ENCODE data around the gene PNPLA3.

Gene PNPLA3

DNA sequence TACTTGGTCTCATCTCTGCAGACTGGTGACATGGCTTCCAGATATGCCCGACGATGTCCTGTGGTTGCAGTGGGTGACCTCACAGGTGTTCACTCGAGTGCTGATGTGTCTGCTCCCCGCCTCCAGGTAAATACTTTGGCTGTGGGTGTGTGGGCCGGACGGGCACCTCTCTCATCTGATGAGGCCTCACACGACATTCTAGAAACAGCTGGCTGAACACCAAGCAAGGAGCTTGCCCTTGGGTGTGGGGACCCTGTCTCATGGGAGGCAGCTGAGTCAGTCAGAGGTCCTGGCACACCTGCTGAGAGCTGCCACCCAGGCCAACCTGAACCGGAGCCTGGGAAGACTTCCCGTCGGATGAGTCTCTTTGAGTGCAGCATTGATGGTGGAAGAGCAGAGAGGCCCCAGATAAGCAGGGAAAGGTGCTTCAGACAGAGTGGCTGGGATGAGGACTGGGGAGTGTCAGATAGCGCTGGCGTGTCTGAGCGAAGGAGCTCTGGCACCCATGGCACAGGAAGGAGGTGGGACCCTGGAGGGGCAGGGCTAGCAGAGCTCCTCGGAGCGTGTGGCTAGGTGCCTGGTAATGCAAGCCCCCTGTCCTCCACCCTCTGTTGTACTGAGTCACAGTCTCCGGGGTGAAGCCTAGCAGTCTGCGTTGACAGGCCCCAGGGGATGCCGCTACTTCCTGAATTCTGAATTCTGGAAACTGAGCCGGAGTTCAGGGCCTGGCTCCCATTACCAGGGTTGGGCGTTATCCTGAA is 21.2 kb downstream of the PNPLA3 start:
- Histone ChIP-seq H3K79me2 (ENCODE audit: insufficient read depth, low read depth) (no peaks in the 10 kb centered on the region), H3K9ac (no peak overlapping the region), H3K27ac (no peak overlapping the region), H3K4me2 (no peak overlapping the region), H2AFZ (ENCODE audit: low read depth) (no peak overlapping the region), H3K36me3 (ENCODE audit: insufficient read depth) (no peaks in the 10 kb centered on the region), H3K4me1 (ENCODE audit: low read depth, poor library complexity, severe bottlenecking) (no peaks in the 10 kb centered on the region), H4K20me1 (ENCODE audit: insufficient read depth) (no peaks in the 10 kb centered on the region), H3K4me3 (IDR thresholded peaks at IDR 0.05; ENCODE audit: insufficient read depth, low read depth, low read length) (no peak overlapping the region), H3K27me3 (ENCODE audit: insufficient read depth, low read depth) (peaks cover 17% of the 10 kb centered on the region; the same call in 1 of the 2 replicates)
- TF ChIP-seq, protein P1, sequence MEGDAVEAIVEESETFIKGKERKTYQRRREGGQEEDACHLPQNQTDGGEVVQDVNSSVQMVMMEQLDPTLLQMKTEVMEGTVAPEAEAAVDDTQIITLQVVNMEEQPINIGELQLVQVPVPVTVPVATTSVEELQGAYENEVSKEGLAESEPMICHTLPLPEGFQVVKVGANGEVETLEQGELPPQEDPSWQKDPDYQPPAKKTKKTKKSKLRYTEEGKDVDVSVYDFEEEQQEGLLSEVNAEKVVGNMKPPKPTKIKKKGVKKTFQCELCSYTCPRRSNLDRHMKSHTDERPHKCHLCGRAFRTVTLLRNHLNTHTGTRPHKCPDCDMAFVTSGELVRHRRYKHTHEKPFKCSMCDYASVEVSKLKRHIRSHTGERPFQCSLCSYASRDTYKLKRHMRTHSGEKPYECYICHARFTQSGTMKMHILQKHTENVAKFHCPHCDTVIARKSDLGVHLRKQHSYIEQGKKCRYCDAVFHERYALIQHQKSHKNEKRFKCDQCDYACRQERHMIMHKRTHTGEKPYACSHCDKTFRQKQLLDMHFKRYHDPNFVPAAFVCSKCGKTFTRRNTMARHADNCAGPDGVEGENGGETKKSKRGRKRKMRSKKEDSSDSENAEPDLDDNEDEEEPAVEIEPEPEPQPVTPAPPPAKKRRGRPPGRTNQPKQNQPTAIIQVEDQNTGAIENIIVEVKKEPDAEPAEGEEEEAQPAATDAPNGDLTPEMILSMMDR (conservative IDR thresholded peaks at IDR 0.05; ENCODE audit: low read depth, low read length), result no peak

DNA sequence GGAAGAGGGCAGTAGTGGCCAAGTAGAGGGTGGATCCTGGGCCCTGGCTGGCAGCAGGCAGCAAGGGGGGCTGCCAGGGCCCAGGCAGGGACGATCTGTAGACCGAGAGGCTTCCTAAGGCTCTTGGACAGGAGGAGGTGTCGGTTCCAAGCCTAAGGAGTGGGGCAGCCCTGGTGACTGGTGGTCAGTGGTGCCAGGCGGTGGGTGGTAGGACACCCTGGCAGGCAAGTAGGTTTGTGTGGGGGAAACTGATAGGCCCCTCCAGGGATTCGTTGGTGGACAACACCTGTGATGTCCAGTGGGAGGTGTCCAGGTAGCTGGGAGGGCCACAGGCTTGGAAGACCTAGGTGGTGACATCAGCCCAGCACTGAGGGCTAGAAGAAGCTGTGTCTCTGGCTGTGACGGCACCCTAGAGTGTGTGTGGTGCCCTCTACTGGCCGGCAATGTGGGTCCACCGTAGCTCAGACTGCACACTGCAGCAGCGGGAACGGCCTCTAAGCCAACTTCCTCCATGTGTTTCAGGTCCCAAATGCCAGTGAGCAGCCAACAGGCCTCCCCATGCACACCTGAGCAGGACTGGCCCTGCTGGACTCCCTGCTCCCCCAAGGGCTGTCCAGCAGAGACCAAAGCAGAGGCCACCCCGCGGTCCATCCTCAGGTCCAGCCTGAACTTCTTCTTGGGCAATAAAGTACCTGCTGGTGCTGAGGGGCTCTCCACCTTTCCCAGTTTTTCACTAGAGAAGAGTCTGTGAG is 22.2 kb downstream of the PNPLA3 start:
- Histone ChIP-seq H3K4me2 (no peak overlapping the region), H3K27ac (no peak overlapping the region), H2AFZ (ENCODE audit: low read depth) (no peak overlapping the region), H3K4me3 (IDR thresholded peaks at IDR 0.05; ENCODE audit: insufficient read depth, low read depth, low read length) (no peak overlapping the region), H3K27me3 (ENCODE audit: insufficient read depth, low read depth) (peaks cover 9% of the 10 kb centered on the region; the same call in 1 of the 2 replicates), H3K4me1 (ENCODE audit: low read depth, poor library complexity, severe bottlenecking) (no peaks in the 10 kb centered on the region), H3K79me2 (ENCODE audit: insufficient read depth, low read depth) (no peaks in the 10 kb centered on the region), H3K36me3 (ENCODE audit: insufficient read depth) (no peaks in the 10 kb centered on the region), H3K9ac (no peak overlapping the region), H4K20me1 (ENCODE audit: insufficient read depth) (no peaks in the 10 kb centered on the region)
- TF ChIP-seq, protein P1 (conservative IDR thresholded peaks at IDR 0.05; ENCODE audit: low read depth, low read length), result peak; percentile 27; the same call in 1 of the 2 replicates

DNA sequence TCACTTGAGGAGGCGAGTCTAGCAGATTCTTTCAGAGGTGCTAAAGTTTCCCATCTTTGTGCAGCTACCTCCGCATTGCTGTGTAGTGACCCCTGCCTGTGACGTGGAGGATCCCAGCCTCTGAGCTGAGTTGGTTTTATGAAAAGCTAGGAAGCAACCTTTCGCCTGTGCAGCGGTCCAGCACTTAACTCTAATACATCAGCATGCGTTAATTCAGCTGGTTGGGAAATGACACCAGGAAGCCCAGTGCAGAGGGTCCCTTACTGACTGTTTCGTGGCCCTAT is 22.7 kb downstream of the PNPLA3 start:
- Histone ChIP-seq H3K27ac (no peak overlapping the region), H2AFZ (ENCODE audit: low read depth) (no peak overlapping the region), H3K27me3 (ENCODE audit: insufficient read depth, low read depth) (peaks cover 9% of the 10 kb centered on the region; the same call in 1 of the 2 replicates), H3K9ac (no peak overlapping the region), H3K4me2 (no peak overlapping the region), H3K4me3 (IDR thresholded peaks at IDR 0.05; ENCODE audit: insufficient read depth, low read depth, low read length) (no peak overlapping the region), H3K79me2 (ENCODE audit: insufficient read depth, low read depth) (no peaks in the 10 kb centered on the region), H3K4me1 (ENCODE audit: low read depth, poor library complexity, severe bottlenecking) (no peaks in the 10 kb centered on the region), H4K20me1 (ENCODE audit: insufficient read depth) (no peaks in the 10 kb centered on the region), H3K36me3 (ENCODE audit: insufficient read depth) (no peaks in the 10 kb centered on the region)
- TF ChIP-seq, protein P1 (conservative IDR thresholded peaks at IDR 0.05; ENCODE audit: low read depth, low read length), result 0 out of 2 replicates have a peak, but pooled peaks have one; percentile 12

DNA sequence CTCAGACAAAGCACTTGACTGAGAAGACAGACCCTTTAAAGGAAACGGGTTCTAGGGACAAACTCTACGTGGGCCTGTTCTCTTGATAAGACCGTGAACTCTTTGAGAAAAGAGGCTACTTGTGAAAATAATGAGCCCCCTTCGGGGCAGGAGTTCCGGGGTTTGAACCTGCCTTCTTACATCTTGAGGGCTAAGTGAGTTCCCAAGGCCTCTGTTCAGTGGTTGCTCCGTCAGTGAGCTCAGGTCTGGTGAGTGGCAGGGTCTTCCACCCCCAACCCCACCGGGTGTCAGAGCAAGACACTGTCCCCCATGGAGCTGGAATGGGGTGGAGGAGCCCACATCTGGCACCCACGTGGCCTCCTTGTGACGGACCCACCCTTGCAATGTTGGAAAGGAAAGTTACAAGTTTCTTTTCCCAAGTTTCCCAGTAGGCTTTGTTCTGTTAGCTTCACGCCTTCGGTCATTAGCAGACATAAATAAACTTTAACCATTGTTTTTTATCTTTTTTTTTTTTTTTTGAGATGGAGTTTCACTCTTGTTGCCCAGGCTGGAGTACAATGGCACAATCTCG is 25.3 kb downstream of the PNPLA3 start:
- H3K79me2 ChIP-seq (ENCODE audit: insufficient read depth, low read depth), result no peaks in the 10 kb centered on the region
- no peak overlapping the region for H3K27ac ChIP-seq
- H2AFZ ChIP-seq (ENCODE audit: low read depth), result no peak overlapping the region
- H3K27me3 ChIP-seq (ENCODE audit: insufficient read depth, low read depth), result no peaks in the 10 kb centered on the region; the same call in 1 of the 2 replicates
- H3K4me3 ChIP-seq (IDR thresholded peaks at IDR 0.05; ENCODE audit: insufficient read depth, low read depth, low read length), result no peak overlapping the region
- H3K4me2 ChIP-seq, result no peak overlapping the region
- H3K36me3 ChIP-seq (ENCODE audit: insufficient read depth), result no peaks in the 10 kb centered on the region
- TF ChIP-seq, protein P1 (conservative IDR thresholded peaks at IDR 0.05; ENCODE audit: low read depth, low read length), result no peak
- no peaks in the 10 kb centered on the region for H4K20me1 ChIP-seq (ENCODE audit: insufficient read depth)
- H3K4me1 ChIP-seq (ENCODE audit: low read depth, poor library complexity, severe bottlenecking), result peaks cover 1% of the 10 kb centered on the region
- H3K9ac ChIP-seq, result no peak overlapping the region
